ENCODE measurements around the gene INPP5J. TPM values are rescaled to one million over a fixed set of nuclear protein-coding genes. Genes with fewer than 3 reads are reported as not detected.

The INPP5J gene
- total RNA-seq, 1 experiment from 2014 or later = 1.7 TPM

GRCh38 chr22:31151872-31152271 lies 29.1 kb downstream of the INPP5J start:
- Histone ChIP-seq H3K27ac (ENCODE audit: low read length) (no peak overlapping the region), H3K9me3 (ENCODE audit: control insufficient read depth, insufficient read depth, low read depth, low read length) (no peaks in the 10 kb centered on the region), H3K36me3 (ENCODE audit: control insufficient read depth, insufficient read depth, low read length) (no peaks in the 10 kb centered on the region), H3K27me3 (ENCODE audit: control insufficient read depth, insufficient read depth, low read length) (no peaks in the 10 kb centered on the region), H3K4me1 (ENCODE audit: control insufficient read depth, insufficient read depth, low read length) (no peaks in the 10 kb centered on the region), H3K4me3 (ENCODE audit: low read depth in 2 of 2, low read length in 2 of 2) (no peak overlapping the region)
- intact Hi-C loops (cut with micrococcal nuclease; ENCODE audit: unreplicated experiment) = no loop called here
- in situ Hi-C loops (cut with HindIII; ENCODE audit: low pct_unique_long_range_greater_than_20kb, low sequenced_read_pairs) = no loop called here
- ChIA-PET CTCF (no interaction called here), POLR2A (no interaction called here)
- TF ChIP-seq POLR2AphosphoS5 (IDR thresholded peaks at IDR 0.05; ENCODE audit: low read depth, low read length) = no peak
- no peak for TF ChIP-seq SIN3A (IDR thresholded peaks at IDR 0.05; ENCODE audit: borderline replicate concordance, insufficient read depth, low read depth, low read length)
- no peak for TF ChIP-seq TCF7L2 (IDR thresholded peaks at IDR 0.05; ENCODE audit: low read depth, low read length)
- no peak for TF ChIP-seq CTCF (IDR thresholded peaks at IDR 0.05)
- no peak for TF ChIP-seq REST (IDR thresholded peaks at IDR 0.05; ENCODE audit: insufficient read depth in 1 of 2, low read depth in 2 of 2, low read length in 1 of 2)
- ATAC-seq (no peak), DNase-seq (ENCODE audit: low read depth, low spot score) (no peak)
- no TSS peak for BruUV-seq (replicated peaks)

GRCh38 chr22:31153357-31153756 lies 30.6 kb downstream of the INPP5J start:
- Histone ChIP-seq H3K4me3 (ENCODE audit: low read depth in 2 of 2, low read length in 2 of 2) (no peak overlapping the region), H3K9me3 (ENCODE audit: control insufficient read depth, insufficient read depth, low read depth, low read length) (no peaks in the 10 kb centered on the region), H3K4me1 (ENCODE audit: control insufficient read depth, insufficient read depth, low read length) (no peaks in the 10 kb centered on the region), H3K27ac (ENCODE audit: low read length) (no peak overlapping the region), H3K36me3 (ENCODE audit: control insufficient read depth, insufficient read depth, low read length) (no peaks in the 10 kb centered on the region), H3K27me3 (ENCODE audit: control insufficient read depth, insufficient read depth, low read length) (no peaks in the 10 kb centered on the region)
- BruUV-seq (replicated peaks) = no TSS peak
- DNase-seq (ENCODE audit: low read depth, low spot score) (no peak), ATAC-seq (no peak)
- ChIA-PET POLR2A (interaction anchor here (0.6 kb wide), 1 partner anchor 36 kb away, joined by 3 read pairs; no protein-coding TSS in a partner anchor), CTCF (no interaction called here)
- TF ChIP-seq POLR2AphosphoS5 (IDR thresholded peaks at IDR 0.05; ENCODE audit: low read depth, low read length) (no peak), TCF7L2 (IDR thresholded peaks at IDR 0.05; ENCODE audit: low read depth, low read length) (no peak), REST (IDR thresholded peaks at IDR 0.05; ENCODE audit: insufficient read depth in 1 of 2, low read depth in 2 of 2, low read length in 1 of 2) (no peak), CTCF (IDR thresholded peaks at IDR 0.05) (no peak), SIN3A (IDR thresholded peaks at IDR 0.05; ENCODE audit: borderline replicate concordance, insufficient read depth, low read depth, low read length) (no peak)
- intact Hi-C loops (cut with micrococcal nuclease; ENCODE audit: unreplicated experiment) = no loop called here
- in situ Hi-C loops (cut with HindIII; ENCODE audit: low pct_unique_long_range_greater_than_20kb, low sequenced_read_pairs) = no loop called here

All from Panc1 (cell line).